Skeletal muscle tissue (tissue), 4 donors: ENCODE data around the gene CDH24. TPM values are rescaled to one million over a fixed set of nuclear protein-coding genes. Genes with fewer than 3 reads are reported as not detected.
A peak's percentile ranks its signal among the peaks of the same experiment; 100 is the strongest.
"Not testable (repeated sequence)": the region's sequence is repeated elsewhere in the genome, so short reads cannot be mapped to it uniquely, and the experiment has no call there.

Experiments used
- H3K27ac ChIP-seq: one replicate; pipeline ENCODE4 v1.7.0; 2013; ENCODE audit warnings: mild to moderate bottlenecking, low read depth, low read length, inconsistent platforms
- H3K27me3 ChIP-seq, 3 donors: one replicate each; pipeline ENCODE4 v1.7.0; 2013; ENCODE audit warnings: low read length in 3 of 3; ENCODE audit not compliant: control insufficient read depth in 3 of 3, insufficient read depth in 3 of 3
- H3K36me3 ChIP-seq, 3 donors: one replicate each; pipeline ENCODE4 v1.7.0; 2013; ENCODE audit warnings: low read length in 3 of 3; ENCODE audit not compliant: control insufficient read depth in 3 of 3, insufficient read depth in 3 of 3
- H3K4me1 ChIP-seq, 3 donors: one replicate each; pipeline ENCODE4 v1.7.0; 2013; ENCODE audit warnings: low read length in 3 of 3, mild to moderate bottlenecking in 3 of 3; ENCODE audit not compliant: control insufficient read depth in 3 of 3, insufficient read depth in 3 of 3
- H3K4me3 ChIP-seq, 3 donors: one replicate each; pipeline ENCODE4 v1.7.0; 2013; ENCODE audit warnings: low read length in 3 of 3
- H3K9ac ChIP-seq, 3 donors: one replicate each; pipeline ENCODE4 v1.7.0; 2013; ENCODE audit warnings: low read length in 3 of 3, mild to moderate bottlenecking in 3 of 3, moderate library complexity in 2 of 3, low read depth in 1 of 3
- H3K9me3 ChIP-seq, 3 donors: one replicate each; pipeline ENCODE4 v1.7.0; 2013; ENCODE audit warnings: low read length in 3 of 3; ENCODE audit not compliant: control insufficient read depth in 3 of 3
- total RNA-seq: library from RNA; depleted of rRNA; stranded (reverse); fragments of >200 nt; gene quantifications from one replicate; pipeline ENCODE4 v1.2.3, GENCODE V29; 2014
- donor health status: Osteomylitis.

Gene CDH24
- total RNA-seq, 1 donor from 2014 or later: 1.6 TPM

GRCh38 chr14:23021889-23022442, 35.4 kb downstream of the CDH24 start:
- Histone ChIP-seq H3K36me3 (peaks cover 13 to 15% (median 14%) of the 10 kb centered on the region in 3 donors), H3K4me3 (no peak overlapping the region), H3K4me1 (no peaks in the 10 kb centered on the region), H3K9ac (no peak overlapping the region), H3K27ac (no peak overlapping the region), H3K9me3 (no peaks in the 10 kb centered on the region), H3K27me3 (no peaks in the 10 kb centered on the region)

- H3K9me3 ChIP-seq: no peaks in the 10 kb centered on the region
- no peak overlapping the region for H3K9ac ChIP-seq
- peaks cover 13 to 15% (median 14%) of the 10 kb centered on the region in 3 donors for H3K36me3 ChIP-seq
- H3K4me3 ChIP-seq: no peak overlapping the region
- no peaks in the 10 kb centered on the region for H3K27me3 ChIP-seq
- no peak overlapping the region for H3K27ac ChIP-seq
- no peaks in the 10 kb centered on the region for H3K4me1 ChIP-seq
Observed at GRCh38 chr14:23021434-23021833, 35.9 kb downstream of the CDH24 start.

DNA sequence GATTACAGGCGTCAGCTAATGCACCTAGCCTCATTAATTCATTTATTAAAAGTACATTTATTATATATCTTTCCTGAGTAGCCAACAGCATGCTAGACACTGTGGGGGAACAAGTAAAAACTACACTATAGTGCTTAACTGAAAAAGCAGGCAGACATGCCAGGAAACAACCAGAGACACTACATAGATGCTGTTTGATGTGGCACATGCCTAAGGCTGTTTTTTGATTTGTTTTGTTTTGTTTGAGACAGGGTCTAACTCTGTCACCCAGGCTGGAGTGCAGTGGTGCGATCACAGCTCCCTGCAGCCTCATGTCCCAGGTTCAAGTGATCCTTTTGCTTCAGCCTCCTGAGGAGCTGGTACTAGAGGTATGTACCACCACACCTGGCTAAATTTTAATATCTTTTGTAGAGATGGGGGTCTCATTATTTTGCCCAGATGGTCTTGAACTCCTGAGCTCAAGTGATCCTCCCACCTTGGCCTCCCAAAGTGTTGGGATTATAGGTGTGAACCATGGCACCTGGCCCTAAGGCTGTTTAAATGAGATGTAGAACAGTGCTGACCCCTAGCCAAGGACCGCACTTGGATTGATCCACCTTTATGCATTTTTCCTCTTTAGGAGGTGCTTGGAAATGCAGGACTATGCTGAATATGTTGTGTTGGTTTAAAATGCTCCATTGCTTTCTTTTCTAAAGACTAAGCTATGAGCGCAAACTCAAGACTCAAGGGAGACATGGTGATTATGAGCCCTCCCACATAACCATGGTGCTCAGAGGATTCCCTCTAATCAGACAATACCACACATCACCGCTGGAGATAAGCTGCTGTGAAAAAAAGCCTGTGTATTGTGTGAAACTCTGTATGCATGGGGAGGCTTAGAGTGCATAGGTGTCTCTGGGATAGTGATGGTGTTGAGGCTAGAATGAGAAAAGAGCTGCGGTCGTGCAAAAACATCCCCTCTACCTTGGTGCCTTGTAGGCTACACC, 36.9 kb downstream of the CDH24 start:
- Histone ChIP-seq H3K4me1 (no peaks in the 10 kb centered on the region), H3K9ac (no peak overlapping the region), H3K9me3 (no peaks in the 10 kb centered on the region), H3K36me3 (peaks cover 4 to 8% (median 6%) of the 10 kb centered on the region in 3 donors), H3K27ac (no peak overlapping the region), H3K4me3 (no peak overlapping the region), H3K27me3 (no peaks in the 10 kb centered on the region)

DNA sequence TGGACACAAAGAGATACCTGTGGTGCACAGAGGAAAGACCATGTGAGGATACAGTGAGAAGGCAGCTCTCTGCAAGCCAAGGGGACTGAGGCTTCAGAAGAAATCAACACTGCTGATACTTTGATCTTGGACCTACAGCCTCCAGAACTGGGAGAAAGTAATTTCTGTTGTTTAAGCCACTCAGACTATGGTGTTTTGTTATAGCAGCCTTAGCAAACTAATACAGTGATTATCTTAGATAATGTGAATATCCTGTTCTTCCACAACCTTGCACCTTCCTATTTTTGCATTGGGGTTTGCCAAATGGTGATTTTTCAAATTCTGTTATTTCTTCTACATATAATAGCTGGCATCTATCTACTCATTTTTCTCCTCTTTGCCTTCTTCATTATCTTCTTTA, 39.2 kb downstream of the CDH24 start:
- Histone ChIP-seq H3K4me3 (no peak overlapping the region), H3K9ac (no peak overlapping the region), H3K9me3 (no peaks in the 10 kb centered on the region), H3K27me3 (no peaks in the 10 kb centered on the region), H3K4me1 (no peaks in the 10 kb centered on the region), H3K36me3 (no peaks in the 10 kb centered on the region), H3K27ac (no peak overlapping the region)

DNA sequence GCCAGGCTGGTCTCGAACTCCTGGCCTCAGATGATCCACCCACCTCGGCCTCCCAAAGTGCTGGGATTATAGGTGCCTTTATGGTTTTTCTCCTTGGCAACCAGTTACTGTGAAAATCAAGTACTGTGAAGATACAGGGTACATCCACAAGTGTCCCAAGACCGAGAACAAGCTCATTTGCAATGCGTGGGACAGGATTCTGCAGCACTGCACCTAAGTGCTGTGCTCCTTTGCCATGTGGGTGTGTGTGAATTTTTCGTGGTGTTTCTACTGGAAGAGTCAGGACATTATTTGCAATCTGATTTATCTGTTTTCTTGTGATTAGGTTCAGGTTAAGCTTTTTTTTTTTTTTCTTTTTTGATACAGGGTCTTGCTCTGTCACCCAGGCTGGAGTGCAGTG, 40.2 kb downstream of the CDH24 start:
- Histone ChIP-seq H3K9ac (no peak overlapping the region), H3K27ac (no peak overlapping the region), H3K4me1 (no peaks in the 10 kb centered on the region), H3K27me3 (no peaks in the 10 kb centered on the region), H3K36me3 (no peaks in the 10 kb centered on the region), H3K4me3 (no peak overlapping the region), H3K9me3 (no peaks in the 10 kb centered on the region)

- no peaks in the 10 kb centered on the region for H3K9me3 ChIP-seq
- H3K27me3 ChIP-seq: no peaks in the 10 kb centered on the region
- no peaks in the 10 kb centered on the region for H3K4me1 ChIP-seq
- H3K36me3 ChIP-seq: no peaks in the 10 kb centered on the region
- H3K27ac ChIP-seq: no peak overlapping the region
- H3K4me3 ChIP-seq: no peak overlapping the region
- H3K9ac ChIP-seq: no peak overlapping the region
Observed at GRCh38 chr14:23015618-23016017, 41.7 kb downstream of the CDH24 start.

DNA sequence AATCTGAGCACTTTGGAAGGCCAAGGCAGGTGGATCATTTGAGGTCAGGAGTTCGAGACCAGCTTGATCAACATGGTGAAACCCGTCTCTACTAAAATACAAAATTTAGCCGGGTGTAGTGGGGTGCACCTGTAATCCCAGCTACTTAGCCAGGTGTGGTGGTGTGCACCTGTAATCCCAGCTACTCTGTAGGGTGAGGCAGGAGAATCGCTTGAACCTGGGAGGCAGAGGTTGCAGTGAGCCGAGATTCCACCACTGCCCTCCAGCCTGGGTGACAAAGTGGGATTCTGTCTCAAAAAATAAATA, 43.6 kb downstream of the CDH24 start:
- not testable (repeated sequence) for H3K27ac ChIP-seq, H3K9me3 ChIP-seq

GRCh38 chr14:23013054-23013748, 44.1 kb downstream of the CDH24 start:
- no peaks in the 10 kb centered on the region for H3K36me3 ChIP-seq
- no peaks in the 10 kb centered on the region for H3K9me3 ChIP-seq
- no peak overlapping the region for H3K9ac ChIP-seq
- H3K27me3 ChIP-seq: no peaks in the 10 kb centered on the region
- H3K4me3 ChIP-seq: no peak overlapping the region
- H3K27ac ChIP-seq: no peak overlapping the region
- peaks cover 0 to 8% (median 5%) of the 10 kb centered on the region in 3 donors for H3K4me1 ChIP-seq

More for the DNA sequence above, 43.6 kb downstream of the CDH24 start:
- H3K27me3 ChIP-seq, H3K4me1 ChIP-seq, H3K4me3 ChIP-seq, H3K36me3 ChIP-seq, H3K9ac ChIP-seq: not testable (repeated sequence)

DNA sequence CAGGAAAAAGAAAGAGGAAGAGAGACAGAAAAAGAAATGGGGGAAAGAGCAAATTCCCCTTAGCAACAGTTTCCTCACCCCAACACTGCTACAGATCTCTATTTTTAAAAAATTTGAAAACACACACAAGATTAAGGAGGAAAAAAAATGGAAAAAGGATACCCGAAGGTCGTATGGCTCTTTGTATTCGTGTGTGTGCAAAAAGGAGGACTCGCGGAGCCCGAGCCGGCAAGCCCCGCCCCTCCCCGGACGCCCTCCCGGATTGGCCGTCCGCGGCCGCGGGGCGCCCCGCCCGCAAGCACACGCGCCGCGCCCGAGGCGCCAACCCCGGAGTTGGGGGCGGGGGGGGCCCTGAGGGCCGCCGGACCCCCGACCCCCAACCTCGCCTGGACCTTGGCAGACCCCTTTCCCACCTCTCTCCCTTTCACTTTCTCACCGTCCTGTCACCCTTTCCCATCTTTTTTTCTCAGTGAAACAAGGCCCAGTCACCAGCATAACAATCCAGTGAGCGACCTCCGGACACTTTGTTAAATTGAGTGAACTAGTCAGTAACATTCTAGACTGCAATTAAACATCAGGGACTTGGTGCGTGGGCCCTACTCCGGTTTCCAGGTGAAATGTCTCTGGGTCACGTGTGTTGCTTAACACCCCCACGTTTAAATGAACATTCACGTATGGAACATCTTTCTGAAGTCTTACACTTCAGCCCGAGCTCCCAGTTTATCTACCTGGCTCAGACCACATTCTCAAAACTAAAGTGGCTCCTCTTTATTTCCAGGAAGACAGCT, 47.2 kb downstream of the CDH24 start, which contains the start of gene C14orf93:
Gene C14orf93 (minus strand): TSS at position 205 of the 788 bp plus-strand sequence. CDS start 11,120 bp downstream, outside the sequence.
- Histone ChIP-seq H3K4me3 (peak within 1 kb of the TSS; percentile 74 to 85 (median 84)), H3K4me1 (peaks cover 10 to 20% (median 12%) of the 10 kb centered on the region in 3 donors), H3K9ac (peak within 1 kb of the TSS; percentile 65 to 79 (median 75)), H3K36me3 (no peaks in the 10 kb centered on the region), H3K27me3 (no peaks in the 10 kb centered on the region), H3K27ac (peak within 1 kb of the TSS; percentile 71), H3K9me3 (no peaks in the 10 kb centered on the region)
